ENCODE measurements around the gene ARF4. TPM values are rescaled to one million over a fixed set of nuclear protein-coding genes. Genes with fewer than 3 reads are reported as not detected.
"Not testable (repeated sequence)": the region's sequence is repeated elsewhere in the genome, so short reads cannot be mapped to it uniquely, and the experiment has no call there.

ARF4 gene
- total and polyA plus RNA-seq, 12 donors: 67.2 to 443 (median 163) TPM

GRCh38 chr3:57637391-57637790, 40.2 kb upstream of the ARF4 start:
- H3K27ac ChIP-seq: no peak overlapping the region
- H3K27me3 ChIP-seq: no peaks in the 10 kb centered on the region
- intact Hi-C loops (cut with DNase I): no loop called here
- no peak overlapping the region for H3K4me3 ChIP-seq
- no peak for DNase-seq
- TF ChIP-seq CTCF (IDR thresholded peaks at IDR 0.05): no peak
- TF ChIP-seq POLR2A (IDR thresholded peaks at IDR 0.05): no peak
- no peaks in the 10 kb centered on the region for H3K9me3 ChIP-seq (replicated peaks in 1 of 3)
- H3K4me1 ChIP-seq (replicated peaks in 1 of 2): no peaks in the 10 kb centered on the region
- H3K36me3 ChIP-seq (replicated peaks in 1 of 2): peaks cover 0 to 71% of the 10 kb centered on the region in 2 donors

DNA sequence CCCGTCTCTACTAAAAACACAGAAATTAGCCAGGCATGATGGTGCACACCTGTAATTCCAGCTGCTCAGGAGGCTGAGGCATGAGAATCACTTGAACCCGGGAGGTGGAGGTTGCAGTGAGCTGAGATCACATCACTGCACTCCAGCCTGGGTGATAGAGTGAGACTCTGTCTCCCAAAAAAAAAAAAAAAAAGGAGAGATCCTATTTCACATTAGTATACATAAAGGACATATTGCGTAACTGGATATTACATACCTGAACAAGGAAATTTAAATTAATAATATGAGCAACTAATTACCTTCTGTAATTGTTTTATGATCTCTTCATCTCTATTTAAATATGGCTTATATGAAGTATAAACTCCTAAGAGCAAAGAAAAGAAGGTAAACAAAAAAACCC, 37.1 kb upstream of the ARF4 start:
- H3K4me1 ChIP-seq (replicated peaks in 1 of 2); DNase-seq; intact Hi-C loops (cut with DNase I); H3K27me3 ChIP-seq; H3K4me3 ChIP-seq; H3K9me3 ChIP-seq (replicated peaks in 1 of 3); H3K27ac ChIP-seq: not testable (repeated sequence)
- peaks cover 0 to 69% of the 10 kb centered on the region in 2 donors for H3K36me3 ChIP-seq (replicated peaks in 1 of 2)
- WGBS, 4 donors: 90 to 100% (median 93%) methylated on average over 3 of the region's 3 CpGs

DNA sequence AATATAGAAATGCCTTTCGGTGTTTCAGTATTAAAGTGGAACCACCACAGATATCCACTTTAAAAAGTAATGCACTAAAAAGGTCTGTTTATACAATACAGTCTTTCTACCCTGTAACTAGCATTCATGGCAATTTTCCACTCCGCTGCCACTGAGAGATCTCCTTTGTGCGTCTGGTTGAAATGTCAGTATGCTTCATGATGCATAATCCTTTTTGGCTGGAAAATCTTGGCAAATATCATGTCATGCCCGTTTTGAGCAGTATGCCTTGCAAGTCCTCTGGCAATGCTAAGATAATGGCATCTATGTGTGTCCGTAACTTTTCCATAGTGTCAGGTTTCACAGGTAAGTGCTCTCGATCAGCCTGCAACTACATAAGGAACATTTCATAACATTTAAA, 30.8 kb upstream of the ARF4 start:
- H3K36me3 ChIP-seq (replicated peaks in 1 of 2): peaks cover 0 to 76% of the 10 kb centered on the region in 2 donors
- intact Hi-C loops (cut with DNase I): loop anchor here in 1 of 2 donors (10.0 kb wide), 1 partner anchor 47 kb away; no protein-coding TSS in a partner anchor
- no peaks in the 10 kb centered on the region for H3K27me3 ChIP-seq
- H3K9me3 ChIP-seq (replicated peaks in 1 of 3): no peaks in the 10 kb centered on the region
- DNase-seq: no peak
- no peak overlapping the region for H3K4me3 ChIP-seq
- H3K4me1 ChIP-seq (replicated peaks in 1 of 2): no peaks in the 10 kb centered on the region
- no peak overlapping the region for H3K27ac ChIP-seq
- WGBS, 4 donors: 79 to 84% (median 82%) methylated on average over 6 of the region's 6 CpGs
- TF ChIP-seq CTCF (IDR thresholded peaks at IDR 0.05): no peak
- no peak for TF ChIP-seq POLR2A (IDR thresholded peaks at IDR 0.05)

GRCh38 chr3:57624801-57625200, 27.7 kb upstream of the ARF4 start:
- DNase-seq: no peak
- Histone ChIP-seq H3K9me3 (replicated peaks in 1 of 3) (no peaks in the 10 kb centered on the region), H3K4me1 (replicated peaks in 1 of 2) (no peaks in the 10 kb centered on the region), H3K27me3 (no peaks in the 10 kb centered on the region), H3K27ac (no peak overlapping the region), H3K4me3 (no peak overlapping the region), H3K36me3 (replicated peaks in 1 of 2) (peaks cover 0 to 55% of the 10 kb centered on the region in 2 donors)
- WGBS, 4 donors: 90 to 95% (median 94%) methylated on average over 3 of the region's 3 CpGs
- intact Hi-C loops (cut with DNase I): loop anchor here in 1 of 2 donors (10.0 kb wide), 1 partner anchor 50 kb away; no protein-coding TSS in a partner anchor
- TF ChIP-seq CTCF (IDR thresholded peaks at IDR 0.05) (no peak), POLR2A (IDR thresholded peaks at IDR 0.05) (no peak)

GRCh38 chr3:57622362-57622761, 25.2 kb upstream of the ARF4 start:
- no peaks in the 10 kb centered on the region for H3K9me3 ChIP-seq (replicated peaks in 1 of 3)
- no peaks in the 10 kb centered on the region for H3K4me1 ChIP-seq (replicated peaks in 1 of 2)
- no peak for DNase-seq
- no peak overlapping the region for H3K4me3 ChIP-seq
- H3K36me3 ChIP-seq (replicated peaks in 1 of 2): peaks cover 0 to 33% of the 10 kb centered on the region in 2 donors
- TF ChIP-seq POLR2A (IDR thresholded peaks at IDR 0.05): no peak
- no peak for TF ChIP-seq CTCF (IDR thresholded peaks at IDR 0.05)
- no peaks in the 10 kb centered on the region for H3K27me3 ChIP-seq
- intact Hi-C loops (cut with DNase I): loop anchor here in 1 of 2 donors (10.0 kb wide), 1 partner anchor 52 kb away; no protein-coding TSS in a partner anchor
- no peak overlapping the region for H3K27ac ChIP-seq

All from adrenal gland (tissue), 12 donors.